Ishikawa (cell line): Measurements from ENCODE around the gene ATG2B.

ENCODE experiments used
- CEBPB ChIP-seq: IDR thresholded peaks from 2 replicates; pipeline ENCODE4 v1.6.1; 2012
- EGR1 ChIP-seq: IDR thresholded peaks from 2 replicates; pipeline ENCODE4 v1.6.1; 2012
- EP300 ChIP-seq: IDR thresholded peaks from 2 replicates; pipeline ENCODE4 v1.6.1; 2012; ENCODE audit warnings: borderline replicate concordance
- FOXM1 ChIP-seq: IDR thresholded peaks from 2 replicates; pipeline ENCODE4 v1.6.1; 2012; ENCODE audit warnings: low read depth, borderline replicate concordance
- MAX ChIP-seq: IDR thresholded peaks from 2 replicates; pipeline ENCODE4 v1.6.1; 2012
- RAD21 ChIP-seq: IDR thresholded peaks from 2 replicates; pipeline ENCODE4 v1.6.1; 2012; ENCODE audit warnings: low read depth
- REST ChIP-seq: IDR thresholded peaks from 2 replicates; pipeline ENCODE4 v1.6.1; 2012; ENCODE audit warnings: low read depth, mild to moderate bottlenecking
- TAF1 ChIP-seq: IDR thresholded peaks from 2 replicates; pipeline ENCODE4 v1.6.1; 2012; ENCODE audit warnings: low read depth, mild to moderate bottlenecking
- TCF12 ChIP-seq: IDR thresholded peaks from 2 replicates; pipeline ENCODE4 v1.6.1; 2012; ENCODE audit warnings: low read depth
- TEAD4 ChIP-seq: IDR thresholded peaks from 2 replicates; pipeline ENCODE4 v1.6.1; 2012
- YY1 ChIP-seq: IDR thresholded peaks from 2 replicates; pipeline ENCODE4 v1.6.1; 2012; ENCODE audit warnings: low read depth
- ZBTB7A ChIP-seq: IDR thresholded peaks from 2 replicates; pipeline ENCODE4 v1.6.1; 2012; ENCODE audit warnings: low read depth

- no peak for TF ChIP-seq CEBPB
- no peak for TF ChIP-seq RAD21
- TF ChIP-seq TEAD4: no peak
- no peak for TF ChIP-seq TAF1
- TF ChIP-seq FOXM1: no peak
- no peak for TF ChIP-seq EP300
- no peak for TF ChIP-seq YY1
- no peak for TF ChIP-seq TCF12
- TF ChIP-seq REST: no peak
- no peak for TF ChIP-seq MAX
- no peak for TF ChIP-seq ZBTB7A
- no peak for TF ChIP-seq EGR1
Measured at GRCh38 chr14:96261053-96261452, 102.1 kb downstream of the ATG2B start.
